HepG2 (cell line): Measurements from ENCODE around the gene PIGX. TPM values are rescaled to one million over a fixed set of nuclear protein-coding genes. Genes with fewer than 3 reads are reported as not detected.
A peak's percentile ranks its signal among the peaks of the same experiment; 100 is the strongest.

Source experiments
- ARID2 ChIP-seq: sonication (generic); formaldehyde crosslinking; IDR thresholded peaks from 2 replicates; pipeline ENCODE4 v1.8.1; 2022; ENCODE audit warnings: mild to moderate bottlenecking, missing genetic modification reagents, borderline replicate concordance
- DMTF1 ChIP-seq: sonication (generic); formaldehyde crosslinking; IDR thresholded peaks from 2 replicates; pipeline ENCODE4 v1.4.0; 2020; ENCODE audit warnings: mild to moderate bottlenecking, missing genetic modification reagents
- GABPA ChIP-seq, 2 experiments: IDR thresholded peaks; 2 replicates each; pipeline ENCODE4 v1.6.1; 2011 to 2016; ENCODE audit warnings: low read depth in 2 of 2, low read length in 1 of 2, missing biosample characterization in 1 of 2, missing genetic modification characterization in 1 of 2
- HNF1A ChIP-seq, 2 experiments: sonication (generic) in 1 of 2; formaldehyde crosslinking in 1 of 2; IDR thresholded peaks; 2 replicates each; pipeline versions ENCODE4 v1.4.0 to v1.6.1; 2016 to 2020; ENCODE audit warnings: borderline replicate concordance in 1 of 2, low read depth in 1 of 2, mild to moderate bottlenecking in 1 of 2, missing genetic modification reagents in 1 of 2
- KDM4B ChIP-seq: sonication (generic); formaldehyde crosslinking; IDR thresholded peaks from 2 replicates; pipeline ENCODE4 v1.4.0; 2020; ENCODE audit warnings: missing genetic modification reagents
- MLX ChIP-seq: IDR thresholded peaks from 2 replicates; pipeline ENCODE4 v1.6.1; 2016
- MYPOP ChIP-seq: sonication (generic); formaldehyde crosslinking; IDR thresholded peaks from 2 replicates; pipeline ENCODE4 v1.8.1; 2023; ENCODE audit warnings: mild to moderate bottlenecking, moderate library complexity, missing genetic modification reagents
- SMAD9 ChIP-seq: sonication (generic); formaldehyde crosslinking; IDR thresholded peaks from 2 replicates; pipeline ENCODE4 v1.5.1; 2020; ENCODE audit warnings: mild to moderate bottlenecking, missing genetic modification reagents
- SP140L ChIP-seq: sonication (generic); formaldehyde crosslinking; IDR thresholded peaks from 2 replicates; pipeline ENCODE4 v1.4.0; 2020; ENCODE audit warnings: missing genetic modification reagents, borderline replicate concordance
- SP5 ChIP-seq: IDR thresholded peaks from 2 replicates; pipeline ENCODE4 v1.6.1; 2016; ENCODE audit warnings: low read depth, borderline replicate concordance
- THYN1 ChIP-seq: sonication (generic); formaldehyde crosslinking; IDR thresholded peaks from 2 replicates; pipeline ENCODE4 v1.8.1; 2023; ENCODE audit warnings: low read depth, mild to moderate bottlenecking, moderate library complexity, missing genetic modification reagents, borderline replicate concordance
- U2AF1 ChIP-seq: fragments of 200-400 bp; formaldehyde crosslinking; optimal IDR thresholded peaks from 2 replicates; pipeline ENCODE3; 2017; ENCODE audit warnings: mild to moderate bottlenecking, low read depth, low read length
- ZBTB7B ChIP-seq: sonication (generic); formaldehyde crosslinking; IDR thresholded peaks from 2 replicates; pipeline ENCODE4 v1.4.0; 2020; ENCODE audit warnings: missing genetic modification reagents
- ZNF275 ChIP-seq: sonication (generic); formaldehyde crosslinking; IDR thresholded peaks from 2 replicates; pipeline ENCODE4 v1.8.0; 2022; ENCODE audit warnings: missing genetic modification reagents, mild to moderate bottlenecking, inconsistent platforms, borderline replicate concordance
- ZNF350 ChIP-seq: sonication (generic); formaldehyde crosslinking; IDR thresholded peaks from 2 replicates; pipeline ENCODE4 v1.4.0; 2020; ENCODE audit warnings: mild to moderate bottlenecking, low read depth, missing genetic modification reagents, borderline replicate concordance
- ZNF75D ChIP-seq: sonication (generic); formaldehyde crosslinking; IDR thresholded peaks from 2 replicates; pipeline ENCODE4 v1.8.1; 2023; ENCODE audit warnings: missing genetic modification reagents, mild to moderate bottlenecking, borderline replicate concordance
- ZNF766 ChIP-seq: sonication (generic); formaldehyde crosslinking; IDR thresholded peaks from 2 replicates; pipeline ENCODE4 v1.5.0; 2020; ENCODE audit warnings: missing genetic modification reagents, borderline replicate concordance
- ZNF878 ChIP-seq: sonication (generic); formaldehyde crosslinking; IDR thresholded peaks from 2 replicates; pipeline ENCODE4 v1.8.1; 2023; ENCODE audit warnings: mild to moderate bottlenecking, missing genetic modification reagents, moderate library complexity
- polyA plus RNA-seq, 8 experiments: library from polyadenylated mRNA; depleted of rRNA in 3 of 8; stranded (reverse) in 7 of 8; unstranded in 1 of 8; fragments of >200 nt; fragmentation: Illumina TruSeq in 4 of 8; extraction: Trizol in 4 of 8; gene quantifications; 2 replicates each; pipeline versions ENCODE4 v1.2.1 to v1.2.3, GENCODE V29; 2011 to 2016; ENCODE audit warnings: low read depth in 4 of 8, missing spikeins in 1 of 8, mixed read lengths in 1 of 8; ENCODE audit not compliant: insufficient read depth in 1 of 8
- total RNA-seq, 5 experiments: library from RNA; depleted of rRNA; stranded (reverse); fragments of >200 nt; fragmentation: Illumina TruSeq; extraction: Trizol; gene quantifications; 2 replicates each; pipeline ENCODE4 v1.2.3, GENCODE V29; 2016; ENCODE audit warnings: low read depth in 1 of 5

The PIGX gene
- total and polyA plus RNA-seq, 2 of the 13 experiments (the other 11 are each of a cell fraction or from before 2014, with no cell fraction given) = 13.2 to 21.3 TPM

- TF ChIP-seq SP140L (CRISPR knock-in tag) = no peak
- TF ChIP-seq KDM4B (CRISPR knock-in tag) = 0 out of 2 replicates have a peak, but pooled peaks have one; percentile 23
- peak; percentile 41; the same call in 1 of the 2 replicates for TF ChIP-seq MLX (CRISPR knock-in tag)
- no peak for TF ChIP-seq ZNF75D
- peak; percentile 42; the same call in 1 of the 2 replicates for TF ChIP-seq GABPA (IDR thresholded peaks at IDR 0.05; ENCODE audit: low read depth, low read length)
- TF ChIP-seq GABPA (CRISPR knock-in tag; IDR thresholded peaks at IDR 0.05; ENCODE audit: low read depth) = peak; percentile 57
- peak; percentile 36; the same call in 1 of the 2 replicates for TF ChIP-seq MYPOP (CRISPR knock-in tag)
- peak; percentile 62; the same call in 1 of the 2 replicates for TF ChIP-seq SP5 (CRISPR knock-in tag)
- TF ChIP-seq ZNF275 = no peak
- TF ChIP-seq SMAD9 (CRISPR knock-in tag) = no peak
- TF ChIP-seq ARID2 = no peak; the same call in 1 of the 2 replicates
- no peak for TF ChIP-seq THYN1
- no peak for TF ChIP-seq HNF1A (IDR thresholded peaks at IDR 0.05; ENCODE audit: low read depth)
- no peak for TF ChIP-seq HNF1A (CRISPR knock-in tag; IDR thresholded peaks at IDR 0.05; ENCODE audit: borderline replicate concordance)
- no peak for TF ChIP-seq ZBTB7B (CRISPR knock-in tag)
- no peak for TF ChIP-seq DMTF1 (CRISPR knock-in tag)
- no peak for TF ChIP-seq U2AF1
- 0 out of 2 replicates have a peak, but pooled peaks have one; percentile 18 for TF ChIP-seq ZNF766 (CRISPR knock-in tag)
- TF ChIP-seq ZNF878 = no peak
- no peak for TF ChIP-seq ZNF350 (CRISPR knock-in tag)
These were observed 27.7 kb downstream of the PIGX start, which contains the start of gene PAK2 (continued) for GRCh38 chr3:196739671-196740480.
